Activated CD8-positive, alpha-beta memory T cell treated with anti-CD3 and anti-CD28 coated beads for 36 hours (primary cell): ENCODE results near the gene MYH16. TPM values are rescaled to one million over a fixed set of nuclear protein-coding genes. Genes with fewer than 3 reads are reported as not detected.
"Not testable (repeated sequence)": the region's sequence is repeated elsewhere in the genome, so short reads cannot be mapped to it uniquely, and the experiment has no call there.

Source experiments
- CTCF ChIA-PET: fragments of 350-600 bp; sonication (Branson Sonifier 250); formaldehyde crosslinking; loops from one replicate; lab custom pipeline; 2021; ENCODE audit warnings: antibody characterized with exemption; lab: Charles Lee
- POLR2A ChIA-PET: fragments of 350-600 bp; sonication (Branson Sonifier 250); formaldehyde crosslinking; loops from one replicate; lab custom pipeline; 2021; ENCODE audit warnings: antibody characterized with exemption; lab: Charles Lee
- total RNA-seq, 2 experiments: library from RNA; stranded (reverse); gene quantifications; one replicate each; pipeline ENCODE4 v1.2.3, GENCODE V29; 2021

The MYH16 gene
- total RNA-seq, 2 experiments from 2014 or later: not detected

- POLR2A ChIA-PET: no interaction called here
- CTCF ChIA-PET: interaction anchor here (0.6 to 0.7 kb wide), 5 partner anchors 9 to 254 kb away, joined by 3 to 4 read pairs (median 3); no protein-coding TSS in a partner anchor
Observed at GRCh38 chr7:99290980-99291607, 18.5 kb downstream of the MYH16 start.

- CTCF ChIA-PET: no interaction called here
- POLR2A ChIA-PET: no interaction called here
Observed at GRCh38 chr7:99292127-99292526, 19.5 kb downstream of the MYH16 start.

GRCh38 chr7:99293167-99293566, 20.5 kb downstream of the MYH16 start:
- CTCF ChIA-PET: no interaction called here
- POLR2A ChIA-PET: no interaction called here

- CTCF ChIA-PET: interaction anchor here (0.8 kb wide), 1 partner anchor 166 kb away, joined by 4 read pairs; no protein-coding TSS in a partner anchor
Observed at GRCh38 chr7:99293650-99294049, 21.0 kb downstream of the MYH16 start.

DNA sequence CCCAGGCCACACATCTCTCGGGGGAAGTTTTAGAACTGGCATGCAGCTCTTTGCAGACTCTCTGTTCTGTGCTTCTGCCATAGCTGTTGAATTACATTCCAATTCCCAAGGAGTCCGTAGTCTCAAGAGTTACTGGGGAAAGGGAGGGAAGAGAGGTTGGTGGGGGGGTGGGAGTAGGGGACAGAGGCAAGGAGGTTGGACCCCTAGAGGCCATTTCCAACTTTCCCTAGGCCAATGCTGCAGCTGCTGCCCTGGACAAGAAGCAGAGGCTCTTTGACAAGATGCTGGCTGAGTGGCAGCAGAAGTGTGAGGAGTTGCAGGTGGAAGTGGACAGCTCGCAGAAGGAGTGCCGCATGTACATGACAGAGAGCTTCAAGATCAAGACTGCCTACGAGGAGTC, 23.8 kb downstream of the MYH16 start:
- ChIA-PET POLR2A (no interaction called here), CTCF (no interaction called here)

More at GRCh38 chr7:99293650-99294049, 21.0 kb downstream of the MYH16 start:
- POLR2A ChIA-PET: no interaction called here

- CTCF ChIA-PET: no interaction called here
- POLR2A ChIA-PET: no interaction called here
Observed at GRCh38 chr7:99301496-99301895, 28.9 kb downstream of the MYH16 start.

DNA sequence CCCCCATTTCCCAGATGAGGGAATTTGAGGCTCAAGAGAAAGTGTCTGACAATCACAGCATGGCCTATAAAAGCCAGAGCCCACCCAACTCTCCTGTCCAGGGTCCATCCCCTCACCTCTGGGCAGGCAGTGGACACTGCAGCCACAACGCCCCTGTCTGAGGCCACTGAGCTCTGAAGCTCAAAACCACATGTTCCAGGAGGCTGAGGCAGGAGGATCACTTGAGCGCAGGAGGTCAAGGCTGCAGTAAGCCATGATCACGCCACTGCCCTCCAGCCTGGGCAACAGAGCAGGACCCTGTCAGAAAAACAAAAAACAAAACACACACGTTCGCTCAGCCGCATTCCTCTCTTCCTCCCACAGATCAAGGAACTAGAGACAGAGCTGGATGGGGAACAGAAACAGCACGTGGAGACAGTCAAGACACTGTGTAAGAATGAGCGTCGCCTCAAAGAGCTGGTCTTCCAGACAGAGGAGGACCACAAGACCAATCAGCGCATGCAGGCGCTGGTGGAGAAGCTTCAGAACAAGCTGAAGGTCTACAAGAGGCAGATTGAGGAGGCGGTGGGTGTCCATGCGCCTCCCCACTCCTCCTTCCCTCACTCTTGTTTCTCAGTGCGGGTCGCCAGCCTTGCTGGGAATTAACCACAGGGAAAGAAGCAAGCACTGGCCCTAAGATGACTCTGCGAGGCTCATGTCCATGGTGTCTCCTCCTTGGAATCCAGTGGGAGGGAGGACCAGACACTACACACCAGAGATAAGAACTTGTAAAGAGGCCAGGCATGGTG, 33.0 kb downstream of the MYH16 start:
- POLR2A ChIA-PET: no interaction called here
- CTCF ChIA-PET: no interaction called here

GRCh38 chr7:99308461-99309074, 35.9 kb downstream of the MYH16 start:
- CTCF ChIA-PET: interaction anchor here (2.2 kb wide), 1 partner anchor 268 kb away, joined by 8 read pairs; no protein-coding TSS in a partner anchor

DNA sequence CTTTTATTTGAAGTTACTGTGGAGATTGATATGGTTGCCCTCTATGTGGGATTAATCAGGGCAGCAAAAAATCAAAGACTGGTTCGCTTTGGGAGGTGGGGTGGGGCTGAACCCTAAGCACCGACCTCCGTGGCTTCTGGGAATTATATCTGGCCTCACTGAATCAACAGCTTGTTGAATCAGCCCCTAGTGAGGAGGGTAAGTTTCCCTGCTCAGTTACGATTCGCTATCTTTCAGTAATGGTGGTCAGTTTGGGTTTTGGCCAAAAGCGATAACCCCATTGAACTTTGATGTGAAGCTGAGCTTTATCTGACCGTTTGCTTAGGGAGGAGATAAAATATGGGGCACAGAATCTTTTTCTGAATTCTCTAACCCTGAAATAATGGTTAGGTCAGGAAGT, 36.5 kb downstream of the MYH16 start:
- POLR2A ChIA-PET: no interaction called here
- CTCF ChIA-PET: interaction anchor here (2.2 kb wide), 1 partner anchor 269 kb away, joined by 8 read pairs; no protein-coding TSS in a partner anchor

More at GRCh38 chr7:99308461-99309074, 35.9 kb downstream of the MYH16 start:
- POLR2A ChIA-PET: no interaction called here

- ChIA-PET CTCF (interaction anchor here (2.2 kb wide), 1 partner anchor 270 kb away, joined by 8 read pairs; no protein-coding TSS in a partner anchor), POLR2A (interaction anchor here (0.6 kb wide), 1 partner anchor 162 kb away, joined by 10 read pairs; no protein-coding TSS in a partner anchor)
Observed at GRCh38 chr7:99310004-99310403, 37.4 kb downstream of the MYH16 start.

- ChIA-PET POLR2A (interaction anchor here (0.5 kb wide), 1 partner anchor 26 kb away, joined by 3 read pairs; no protein-coding TSS in a partner anchor), CTCF (no interaction called here)
Observed at GRCh38 chr7:99311702-99312101, 39.1 kb downstream of the MYH16 start.

- CTCF ChIA-PET: interaction anchor here (0.7 to 1.6 kb wide), 8 partner anchors 12 to 276 kb away, joined by 3 to 9 read pairs (median 3); partner anchors contain the start of genes ARPC1A and ZKSCAN5
- POLR2A ChIA-PET: no interaction called here
Observed at GRCh38 chr7:99312316-99313203, 39.9 kb downstream of the MYH16 start.

DNA sequence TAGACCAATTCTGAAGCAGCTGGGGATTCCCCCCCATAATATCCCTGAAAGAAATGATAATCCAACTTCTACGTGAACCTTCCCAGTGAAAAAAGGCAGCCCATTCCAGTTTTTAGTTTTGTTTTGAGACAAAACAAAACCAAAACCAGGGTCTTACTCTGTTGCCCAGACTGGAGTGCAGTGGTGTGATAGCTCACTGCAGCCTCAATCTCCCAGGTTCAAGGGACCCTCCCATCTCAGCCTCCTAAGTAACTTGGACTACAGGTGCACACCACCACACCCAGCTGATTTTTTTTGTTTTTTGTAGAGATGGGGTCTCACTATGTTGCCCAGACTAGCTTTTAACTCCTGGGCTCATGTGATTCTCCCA, 40.5 kb downstream of the MYH16 start:
- POLR2A ChIA-PET: no interaction called here

GRCh38 chr7:99314504-99314903, 41.9 kb downstream of the MYH16 start:
- CTCF ChIA-PET: no interaction called here
- POLR2A ChIA-PET: no interaction called here

More for the DNA sequence above, 40.5 kb downstream of the MYH16 start:
- CTCF ChIA-PET: interaction anchor here (0.7 to 1.6 kb wide), 8 partner anchors 11 to 277 kb away, joined by 3 to 9 read pairs (median 3); partner anchors contain the start of genes ARPC1A and ZKSCAN5

DNA sequence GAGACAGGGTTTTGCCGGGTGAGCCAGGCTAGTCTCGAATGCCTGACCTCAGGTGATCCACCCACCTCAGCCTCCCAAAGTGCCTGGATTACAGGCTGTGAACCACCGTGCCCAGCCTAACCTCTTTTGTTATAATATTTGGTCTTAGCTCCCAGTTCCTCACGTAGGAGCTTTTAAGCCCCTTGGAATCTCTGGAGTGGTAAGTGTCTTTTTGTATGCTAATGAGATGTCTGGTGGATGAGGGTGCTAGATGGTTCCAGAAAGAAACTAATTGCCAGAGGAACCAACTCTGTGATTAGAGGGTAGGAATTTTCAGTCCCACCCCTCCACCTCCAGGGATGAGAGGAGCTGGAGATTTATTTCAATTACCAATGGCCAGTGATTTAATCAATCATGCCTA, 47.7 kb downstream of the MYH16 start:
- ChIA-PET CTCF (no interaction called here), POLR2A (interaction anchor here (0.6 kb wide), 1 partner anchor 72 kb away, joined by 3 read pairs; no protein-coding TSS in a partner anchor)

DNA sequence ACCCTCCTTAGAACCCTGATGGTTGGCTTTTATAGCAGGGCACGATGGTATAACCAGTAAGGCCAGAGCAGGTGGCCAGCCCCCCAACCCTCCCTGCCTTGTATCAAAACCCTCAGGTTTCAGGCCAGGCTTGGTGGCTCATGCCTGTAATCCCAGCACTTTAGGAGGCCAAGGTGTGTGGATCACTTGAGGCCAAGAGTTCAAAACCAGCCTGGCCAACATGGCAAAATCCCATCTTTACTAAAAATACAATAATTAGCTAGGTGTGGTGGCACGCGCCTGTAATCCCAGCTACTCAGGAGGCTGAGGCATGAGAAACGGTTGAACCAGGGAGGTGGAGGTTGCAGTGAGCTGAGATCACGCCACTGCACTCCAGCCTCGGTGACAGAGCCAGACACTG, 50.0 kb downstream of the MYH16 start:
- POLR2A ChIA-PET: not testable (repeated sequence)
- CTCF ChIA-PET: interaction anchor here (1.1 kb wide), 1 partner anchor 9 kb away, joined by 3 read pairs; no protein-coding TSS in a partner anchor

DNA sequence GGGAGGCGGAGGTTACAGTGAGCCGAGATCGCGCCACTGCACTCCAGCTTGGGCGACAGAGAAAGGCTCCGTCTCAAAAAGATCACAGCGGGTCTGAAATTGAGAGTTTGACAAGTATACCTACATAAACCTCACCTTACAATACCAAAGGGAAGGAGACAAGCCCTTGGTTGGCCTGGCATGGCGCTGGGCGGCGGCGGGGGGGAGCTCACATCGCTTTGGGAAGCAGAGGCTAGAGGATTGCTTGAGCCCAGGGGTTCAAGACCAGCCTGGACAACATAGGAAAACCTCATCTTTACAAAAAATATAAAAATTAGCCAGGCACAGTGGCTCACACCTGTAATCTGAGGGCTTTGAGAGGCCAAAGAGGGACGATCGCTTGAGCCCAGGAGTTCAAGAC, 51.9 kb downstream of the MYH16 start:
- CTCF ChIA-PET: interaction anchor here (3.0 kb wide), 1 partner anchor 11 kb away, joined by 9 read pairs; no protein-coding TSS in a partner anchor
- POLR2A ChIA-PET: interaction anchor here (0.5 kb wide), 1 partner anchor 13 kb away, joined by 5 read pairs; no protein-coding TSS in a partner anchor

- POLR2A ChIA-PET: interaction anchor here (0.5 kb wide), 1 partner anchor 13 kb away, joined by 5 read pairs; no protein-coding TSS in a partner anchor
- CTCF ChIA-PET: interaction anchor here (0.6 to 3.0 kb wide), 3 partner anchors 12 to 84 kb away, joined by 3 to 9 read pairs (median 4); partner anchors contain the start of genes BUD31 and PDAP1
Observed at GRCh38 chr7:99325001-99325493, 52.4 kb downstream of the MYH16 start.
